GM19240 (cell line): ENCODE data around the gene ARFGAP2.
"Not testable (repeated sequence)": the region's sequence is repeated elsewhere in the genome, so short reads cannot be mapped to it uniquely, and the experiment has no call there.

Source experiments
- DNase-seq: peaks from one replicate; pipeline ENCODE4 v3.0.0; 2011; ENCODE audit warnings: low spot score; ENCODE audit not compliant: insufficient read length

The ARFGAP2 gene

GRCh38 chr11:47148903-47149531 lies 27.7 kb downstream of the ARFGAP2 start:
- DNase-seq, result no peak

DNA sequence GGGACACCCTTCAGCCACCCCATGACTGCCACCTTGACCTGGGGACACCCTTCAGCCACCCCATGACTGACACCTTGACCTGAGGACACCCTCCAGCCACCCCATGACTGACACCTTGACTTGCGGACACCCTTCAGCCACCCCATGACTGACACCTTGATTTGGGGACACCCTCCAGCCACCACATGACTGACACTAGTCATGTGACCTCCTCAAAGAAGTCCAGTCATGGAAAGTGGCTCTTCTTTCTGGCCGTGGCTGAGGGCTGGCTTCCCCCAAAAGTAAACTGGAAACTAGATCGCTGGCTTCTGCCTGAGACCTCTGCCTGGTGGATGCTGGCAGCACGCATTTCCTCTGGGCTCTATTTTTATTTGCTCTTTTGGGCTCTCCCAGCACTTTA lies 28.4 kb downstream of the ARFGAP2 start:
- no peak for DNase-seq

GRCh38 chr11:47147681-47148080 lies 29.0 kb downstream of the ARFGAP2 start:
- no peak for DNase-seq

DNA sequence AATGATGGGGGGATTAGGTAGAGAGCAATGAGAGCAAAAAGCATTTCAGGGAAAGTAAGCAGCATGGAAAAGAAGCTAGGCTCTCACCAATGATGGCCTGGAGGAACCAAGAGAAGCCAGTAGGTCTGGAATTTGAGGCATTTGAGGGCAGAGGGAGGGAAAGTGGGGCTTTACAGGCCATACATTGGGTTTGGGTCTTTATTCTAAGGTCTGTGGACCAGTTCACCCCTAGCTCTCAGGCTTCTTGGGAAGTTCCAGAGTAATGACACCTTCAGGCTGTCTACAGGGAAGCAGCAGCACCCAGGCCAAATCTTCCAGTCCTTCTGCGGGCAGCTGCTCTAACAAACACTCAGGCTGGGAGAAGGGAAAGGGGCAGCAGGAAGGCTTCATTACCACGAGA lies 29.4 kb downstream of the ARFGAP2 start:
- DNase-seq, result no peak

DNA sequence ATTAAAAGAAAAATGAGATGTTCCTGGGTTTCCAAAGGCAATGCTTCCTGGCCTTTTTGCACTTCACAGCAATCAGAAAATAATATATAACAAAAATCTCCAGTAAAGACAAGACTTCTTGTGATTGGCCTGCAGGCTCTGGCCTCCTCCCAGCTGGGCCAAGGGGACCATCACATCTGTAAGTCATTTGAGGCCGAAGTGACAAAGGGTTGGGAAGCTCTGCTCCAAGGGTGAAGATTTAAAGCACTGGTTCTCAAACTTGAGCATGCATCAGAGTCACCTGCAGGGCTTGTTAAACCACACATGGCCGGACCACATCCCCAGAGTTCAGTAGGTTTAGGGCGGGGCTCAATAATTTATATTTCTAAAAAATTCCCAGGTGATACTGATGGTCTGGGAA lies 32.1 kb downstream of the ARFGAP2 start:
- DNase-seq, result no peak

DNA sequence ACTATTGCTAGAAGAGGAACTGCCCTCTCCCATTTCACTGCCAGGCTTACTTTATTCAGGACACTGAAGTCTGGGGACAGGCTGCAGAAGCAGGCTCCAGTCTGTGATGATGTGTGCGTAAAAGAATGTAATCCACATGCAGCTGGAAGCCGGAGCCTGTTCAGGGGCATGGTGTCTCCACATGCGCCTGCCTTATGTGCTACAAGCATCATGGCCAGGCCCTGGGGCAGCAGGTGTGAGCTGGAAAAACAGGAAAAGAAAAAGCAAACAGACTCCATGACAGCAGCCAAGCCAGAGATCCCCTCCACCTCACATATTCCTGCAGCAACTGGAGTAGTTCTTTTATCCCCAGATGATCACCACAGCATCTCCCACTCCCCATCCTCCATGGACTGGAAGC lies 33.4 kb downstream of the ARFGAP2 start:
- no peak for DNase-seq

- DNase-seq, result no peak
These were observed 36.8 kb downstream of the ARFGAP2 start for GRCh38 chr11:47139878-47140277.

- no peak for DNase-seq
These were observed 39.2 kb downstream of the ARFGAP2 start for GRCh38 chr11:47137476-47137875.

DNA sequence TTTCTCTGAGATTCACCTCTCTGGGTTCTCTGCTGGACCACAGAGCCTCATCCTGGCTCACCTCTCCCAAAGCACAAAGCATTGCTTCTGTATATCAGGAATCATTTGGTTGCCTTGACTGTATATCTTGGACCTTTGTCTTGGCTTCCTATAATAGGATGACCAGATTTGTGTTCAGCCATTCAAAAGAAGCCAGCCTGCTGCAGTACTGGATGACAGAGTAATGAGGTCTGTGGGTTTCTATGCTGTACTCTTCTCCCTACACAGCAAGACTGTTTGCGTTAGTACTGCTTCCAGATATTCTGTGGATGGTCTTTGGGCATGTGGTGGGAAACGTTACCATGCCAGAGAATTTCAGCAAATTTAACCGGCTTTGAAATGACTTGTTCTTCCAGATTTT lies 39.8 kb downstream of the ARFGAP2 start:
- no peak for DNase-seq

GRCh38 chr11:47136327-47136726 lies 40.4 kb downstream of the ARFGAP2 start:
- DNase-seq, result no peak

DNA sequence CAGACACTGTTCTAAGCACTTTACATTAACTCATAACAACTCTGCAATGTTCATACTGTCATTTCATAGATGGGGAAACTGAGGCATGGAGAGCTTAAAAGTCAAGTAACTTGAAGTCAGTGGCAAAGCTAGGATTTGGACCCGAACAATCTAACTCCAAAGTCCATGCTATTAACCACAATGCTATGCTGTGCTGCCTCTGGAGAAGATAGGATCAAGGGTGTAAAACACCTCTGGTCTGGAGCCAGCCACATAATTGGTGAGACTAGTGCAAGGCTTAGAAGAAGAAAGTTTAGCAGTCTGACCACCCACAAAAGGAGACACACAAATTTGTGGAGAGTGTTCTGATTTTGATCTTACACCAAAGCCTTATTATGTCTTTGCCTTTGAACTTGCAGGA lies 43.7 kb downstream of the ARFGAP2 start:
- no peak for DNase-seq

DNA sequence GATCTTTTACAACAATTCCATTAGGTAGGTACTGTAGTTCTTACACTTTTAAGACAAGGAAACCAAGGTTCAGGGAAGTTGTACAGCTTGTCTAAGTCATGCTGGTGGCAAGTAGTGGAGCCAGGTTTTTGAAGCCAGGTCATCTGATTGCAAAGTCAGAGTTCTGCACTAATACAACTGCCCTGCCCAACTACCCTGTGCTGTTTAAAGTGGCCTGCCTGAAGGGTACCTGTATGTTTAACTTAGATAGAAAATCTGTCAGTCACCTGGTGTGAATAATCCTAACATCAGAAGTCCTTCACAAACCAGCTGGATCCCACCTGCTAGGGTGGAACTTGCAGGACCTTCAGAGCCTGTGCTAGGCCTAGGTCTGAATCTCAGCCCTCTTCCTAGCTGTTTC lies 44.2 kb downstream of the ARFGAP2 start:
- no peak for DNase-seq

GRCh38 chr11:47131136-47131535 lies 45.5 kb downstream of the ARFGAP2 start:
- DNase-seq, result no peak

DNA sequence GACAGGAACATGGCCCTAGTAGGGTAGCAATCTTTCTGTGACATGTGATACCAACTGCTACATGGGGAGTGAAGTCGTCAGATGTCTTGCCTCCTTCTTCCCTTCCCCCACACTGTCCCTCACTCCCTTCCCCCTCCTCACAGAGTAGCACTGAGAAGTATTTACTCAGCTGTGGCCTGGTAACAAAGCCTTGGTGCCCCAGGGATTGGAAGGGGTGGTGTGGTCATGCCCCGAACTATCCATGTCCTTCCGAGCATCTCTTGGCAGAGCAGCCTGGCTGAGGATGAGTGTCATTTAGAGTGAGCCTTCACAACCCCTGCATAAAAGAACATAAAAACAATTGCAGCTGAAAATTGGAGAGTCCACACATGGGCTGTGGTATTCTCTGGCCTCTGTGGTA lies 46.1 kb downstream of the ARFGAP2 start:
- no peak for DNase-seq

GRCh38 chr11:47127213-47127612 lies 49.5 kb downstream of the ARFGAP2 start:
- DNase-seq, result no peak

- DNase-seq, result no peak
These were observed 51.6 kb downstream of the ARFGAP2 start for GRCh38 chr11:47125083-47125482.

- DNase-seq, result no peak
These were observed 52.0 kb downstream of the ARFGAP2 start for GRCh38 chr11:47124675-47125074.

DNA sequence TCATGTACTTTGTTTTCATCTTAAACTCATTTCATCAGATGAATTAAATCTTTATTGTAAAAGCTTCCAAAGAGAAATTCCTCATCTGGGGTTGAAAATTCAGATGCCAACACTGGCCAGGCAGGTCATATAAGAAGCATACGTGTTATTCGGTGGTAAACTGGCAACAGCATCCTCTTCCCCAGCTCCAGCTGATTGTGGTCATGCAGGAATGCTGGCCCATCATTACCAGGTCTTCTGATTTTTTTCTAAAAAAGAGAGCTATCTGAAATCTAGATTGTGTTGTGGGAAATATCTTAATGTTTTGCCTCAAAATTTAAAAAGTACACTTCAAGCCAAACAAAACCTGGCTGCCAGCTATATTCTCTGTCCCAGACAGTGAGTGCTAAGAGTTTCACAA lies 53.6 kb downstream of the ARFGAP2 start:
- no peak for DNase-seq

DNA sequence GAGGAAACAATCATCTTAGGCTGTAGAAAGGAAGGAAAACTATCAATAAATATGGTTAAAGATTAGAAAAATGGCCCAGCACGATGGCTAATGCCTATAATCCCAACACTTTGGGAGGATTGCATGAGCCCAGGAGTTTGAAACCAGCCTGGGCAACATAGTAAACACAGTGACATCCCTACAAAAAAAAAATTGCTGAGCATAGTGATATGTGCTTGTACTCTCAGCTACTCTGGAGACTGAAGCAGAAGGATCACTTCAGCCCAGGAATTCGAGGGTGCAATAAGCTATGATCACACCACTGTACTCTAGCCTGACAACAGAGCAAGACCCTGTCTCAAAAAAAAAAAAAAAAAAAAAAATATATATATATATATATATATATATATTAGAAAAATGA lies 54.9 kb downstream of the ARFGAP2 start:
- no peak for DNase-seq

GRCh38 chr11:47121056-47121455 lies 55.6 kb downstream of the ARFGAP2 start:
- no peak for DNase-seq

DNA sequence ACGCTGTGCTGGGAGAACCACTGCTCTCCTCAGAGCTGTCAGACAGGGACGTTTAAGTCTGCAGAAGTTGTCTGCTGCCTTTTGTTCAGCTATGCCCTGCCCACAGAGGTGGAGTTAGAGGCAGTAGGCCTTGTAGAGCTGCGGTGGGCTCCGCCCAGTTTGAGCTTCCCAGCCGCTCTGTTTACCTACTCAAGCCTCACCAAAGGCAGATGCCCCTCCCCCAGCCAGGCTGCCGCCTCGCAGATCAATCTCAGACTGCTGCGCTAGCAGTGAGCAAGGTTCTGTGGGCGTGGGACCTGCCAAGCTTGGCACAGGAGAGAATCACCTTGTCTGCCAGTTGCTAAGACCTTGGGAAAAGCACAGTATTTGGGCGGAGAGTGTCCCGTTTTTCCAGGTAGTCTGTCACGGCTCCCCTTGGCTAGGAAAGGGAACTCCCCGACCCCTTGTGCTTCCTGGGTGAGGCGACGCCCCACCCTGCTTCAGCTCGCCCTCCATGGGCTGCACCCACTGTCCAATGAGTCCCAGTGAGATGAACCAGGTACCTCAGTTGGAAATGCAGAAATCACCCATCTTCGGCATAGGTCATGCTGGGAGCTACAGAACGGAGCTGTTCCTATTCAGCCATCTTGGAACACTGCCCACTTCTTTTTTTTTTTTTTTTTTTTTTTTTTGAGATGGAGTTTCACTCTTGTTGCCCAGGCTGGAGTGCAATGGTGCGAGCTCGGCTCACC lies 57.6 kb downstream of the ARFGAP2 start:
- DNase-seq, result not testable (repeated sequence)
